ELR (cell line): ENCODE data around the gene IFNA14.
A peak's percentile ranks its signal among the peaks of the same experiment; 100 is the strongest.
"Not testable (repeated sequence)": the region's sequence is repeated elsewhere in the genome, so short reads cannot be mapped to it uniquely, and the experiment has no call there.

ENCODE experiments used
- DNase-seq: peaks from one replicate; pipeline ENCODE4 v3.0.0-alpha.2; 2015; ENCODE audit warnings: low read depth

IFNA14 gene

DNA sequence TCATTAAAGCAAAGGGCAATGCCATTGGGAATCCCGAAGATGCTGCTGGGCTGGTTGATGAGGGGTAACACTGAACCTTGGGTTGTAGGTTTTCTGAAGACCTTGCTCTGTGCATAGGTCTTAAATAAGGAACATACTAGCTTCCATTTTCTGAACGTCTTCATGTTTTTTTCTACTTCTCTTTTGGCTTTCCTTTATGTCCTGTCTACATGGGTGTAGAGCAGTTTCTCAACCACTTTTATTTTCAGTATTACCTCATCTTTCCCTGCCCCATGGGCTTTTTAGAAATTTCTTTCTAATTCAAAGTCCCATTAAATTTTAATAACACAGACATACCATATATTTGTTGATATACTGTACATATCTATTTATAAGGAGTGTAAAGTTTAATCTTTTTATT, at the start of gene IFNA14:
TSS of gene IFNA14 (minus strand) at position 95 of the 400 bp plus-strand sequence. CDS start at position 25, 70 bp downstream.
- no peak for DNase-seq

DNA sequence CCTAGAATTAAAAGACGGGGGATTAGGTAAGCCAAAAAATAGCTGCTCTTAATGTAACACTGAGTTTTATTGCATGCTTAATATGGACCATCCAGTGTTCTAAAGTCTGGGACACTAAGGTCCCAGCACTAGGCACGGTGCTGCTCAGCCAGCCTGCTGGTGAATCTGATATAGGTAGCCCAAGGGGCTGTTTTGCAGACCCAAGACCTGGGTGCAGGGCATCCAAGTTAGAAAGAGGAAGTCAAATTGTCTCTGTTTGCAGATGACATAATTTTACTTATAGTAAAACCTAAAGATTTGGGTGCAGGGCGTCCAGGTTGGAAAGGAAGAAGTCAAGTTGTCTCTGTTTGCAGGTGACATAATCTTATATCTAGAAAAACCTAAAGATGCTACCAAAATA, 47.5 kb upstream of the IFNA14 start:
- no peak for DNase-seq

DNA sequence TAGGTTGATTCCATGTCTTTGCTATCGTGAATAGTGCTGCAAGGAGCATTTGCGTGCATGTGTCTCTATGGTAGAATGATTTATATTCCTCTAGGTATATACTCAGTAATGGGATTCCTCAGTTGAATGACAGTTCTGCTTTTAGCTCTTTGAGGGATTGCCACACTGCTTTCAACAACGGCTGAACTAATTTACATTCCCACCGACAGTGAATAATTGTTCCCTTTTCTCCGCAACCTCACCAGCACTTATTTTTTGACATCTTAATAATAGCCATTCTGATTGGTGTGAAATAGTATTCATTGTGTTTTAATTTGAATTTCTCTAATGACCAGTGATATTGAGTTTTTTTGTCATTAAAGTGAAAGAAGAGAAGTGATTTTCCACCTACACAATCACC, 46.9 kb upstream of the IFNA14 start:
- DNase-seq: no peak

- DNase-seq: no peak
These were observed 46.3 kb upstream of the IFNA14 start for GRCh38 chr9:21286099-21286498.

- DNase-seq: no peak
These were observed 41.5 kb upstream of the IFNA14 start for GRCh38 chr9:21281275-21281674.

GRCh38 chr9:21268347-21268657, 28.5 kb upstream of the IFNA14 start:
- no peak for DNase-seq

- DNase-seq: no peak
These were observed 27.9 kb upstream of the IFNA14 start for GRCh38 chr9:21267485-21268346.

- DNase-seq: no peak
These were observed 27.1 kb upstream of the IFNA14 start for GRCh38 chr9:21266733-21267484.

GRCh38 chr9:21265421-21266189, 25.8 kb upstream of the IFNA14 start:
- DNase-seq: no peak

GRCh38 chr9:21255538-21256212, 15.9 kb upstream of the IFNA14 start:
- DNase-seq: no peak

- peak; percentile 54 for DNase-seq
These were observed 13.1 kb upstream of the IFNA14 start for GRCh38 chr9:21252721-21253547.

DNA sequence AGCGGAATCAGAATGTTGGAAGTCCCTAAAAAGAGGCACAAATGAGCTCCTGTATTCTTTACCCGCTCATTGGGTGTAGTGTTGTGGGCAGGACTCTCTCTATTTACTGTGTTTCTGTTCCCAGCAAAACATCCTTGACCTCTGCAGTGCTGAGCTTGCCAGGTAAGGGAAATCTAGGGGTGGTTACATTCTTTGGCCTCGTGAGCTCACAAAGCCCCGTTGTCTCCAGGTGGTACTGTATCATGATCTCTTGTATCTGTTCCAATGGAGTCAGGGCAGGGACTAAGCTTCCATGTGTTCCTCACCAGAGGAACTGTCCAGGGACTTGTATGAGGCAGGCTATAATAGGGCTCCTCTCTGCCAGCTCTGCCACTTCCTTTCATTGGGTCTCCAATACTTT, 11.8 kb upstream of the IFNA14 start:
- DNase-seq: no peak

- DNase-seq: no peak
These were observed 11.4 kb upstream of the IFNA14 start for GRCh38 chr9:21251190-21251589.

DNA sequence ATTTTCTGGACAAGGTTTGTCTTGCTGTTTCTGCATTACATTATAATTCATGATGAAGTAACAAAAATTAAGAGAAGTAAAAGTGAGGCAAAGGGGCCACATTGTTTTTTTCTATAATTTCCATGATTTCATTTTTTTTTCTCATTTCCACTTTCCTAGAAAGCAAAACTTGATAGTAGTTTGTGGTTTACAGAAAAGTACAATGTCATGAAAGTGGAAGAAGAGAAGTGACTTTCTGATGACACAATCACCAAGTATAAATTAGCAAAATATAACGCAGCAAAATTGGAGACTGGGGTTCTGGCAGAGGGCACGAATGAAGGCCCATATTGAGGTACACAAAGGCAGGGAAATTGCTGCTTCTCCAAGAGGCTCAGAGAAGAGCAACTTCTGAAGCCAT, 5.0 kb upstream of the IFNA14 start:
- no peak for DNase-seq

DNA sequence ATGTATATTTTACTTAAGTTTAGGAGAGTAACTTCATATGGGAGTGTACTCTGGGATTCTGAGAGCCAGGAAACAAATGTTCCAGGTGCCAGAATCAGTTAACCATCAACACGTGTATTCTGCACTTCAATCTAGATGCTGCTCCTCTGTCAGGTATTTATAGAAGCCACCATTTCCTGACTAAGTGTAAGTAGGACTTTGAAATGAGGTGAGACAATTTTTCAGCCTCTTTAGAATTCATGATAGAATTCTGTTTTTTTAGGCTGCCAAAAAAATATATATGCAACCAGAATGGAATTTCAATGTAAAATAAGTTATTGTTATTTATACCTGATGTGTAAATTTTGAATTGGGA, 3.5 kb downstream of the IFNA14 start:
- DNase-seq: not testable (repeated sequence)

DNA sequence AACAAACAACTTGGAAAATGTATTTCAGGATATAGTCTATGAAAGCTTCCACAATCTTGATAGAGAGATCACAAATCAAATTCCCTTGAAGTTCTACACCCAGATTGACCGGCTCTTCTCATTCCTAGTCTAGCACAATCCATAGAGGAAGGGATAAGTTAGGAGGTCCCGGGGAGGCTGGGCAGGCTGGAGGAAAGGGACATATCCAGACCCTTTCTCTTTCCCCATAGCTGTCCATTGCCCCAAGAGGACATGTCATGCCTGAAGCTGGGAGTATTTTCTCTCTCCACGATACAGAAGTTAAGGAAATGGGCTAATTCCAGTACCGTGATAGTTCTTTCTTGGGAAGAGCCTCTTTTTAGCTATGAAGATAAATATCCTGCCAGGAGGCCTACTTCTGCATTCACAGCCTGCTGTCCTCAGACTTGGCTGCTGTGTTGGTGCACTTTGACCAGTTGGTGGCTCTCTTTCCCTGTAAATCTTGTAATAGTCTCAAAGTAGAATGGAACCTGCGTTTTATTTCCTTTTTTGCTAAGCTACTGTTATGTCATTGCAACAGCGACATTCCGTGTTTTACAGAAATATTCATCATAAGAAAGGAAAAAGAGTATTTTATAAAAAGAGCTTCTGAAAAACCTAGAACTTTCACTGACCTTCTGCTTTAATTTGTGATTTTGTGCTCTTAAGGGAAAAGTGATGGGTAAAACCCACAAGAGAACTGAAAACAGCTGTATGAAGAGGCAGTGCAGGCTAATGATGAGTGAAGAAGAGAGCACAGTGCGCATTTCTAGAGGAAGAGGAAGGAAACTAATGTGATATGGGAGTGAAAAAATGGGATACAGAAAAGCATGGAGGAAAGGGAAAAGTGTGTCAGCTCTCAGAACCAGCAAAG, 4.1 kb downstream of the IFNA14 start:
- peak; percentile 65 for DNase-seq

GRCh38 chr9:21234153-21234687, 5.6 kb downstream of the IFNA14 start:
- no peak for DNase-seq

DNA sequence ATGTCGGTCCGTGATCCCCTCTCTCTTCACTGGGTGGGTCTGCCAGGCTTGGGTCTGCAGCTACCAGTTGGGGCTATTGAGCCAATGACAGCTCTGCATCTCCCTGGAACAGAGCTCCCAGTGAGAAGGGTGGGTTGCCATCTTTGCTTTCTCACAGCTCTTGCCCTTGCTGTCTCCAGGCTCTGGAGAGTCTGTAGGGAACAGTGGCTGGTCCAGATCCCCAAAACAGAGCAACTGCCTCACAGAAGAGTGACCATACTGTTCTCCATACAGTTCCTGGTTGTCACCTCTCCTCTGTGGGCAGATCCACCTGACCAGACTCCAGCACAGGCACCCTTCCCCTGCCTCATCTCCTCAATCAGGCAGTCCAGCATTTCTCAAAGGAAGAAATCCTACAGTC, 6.5 kb downstream of the IFNA14 start:
- no peak for DNase-seq

DNA sequence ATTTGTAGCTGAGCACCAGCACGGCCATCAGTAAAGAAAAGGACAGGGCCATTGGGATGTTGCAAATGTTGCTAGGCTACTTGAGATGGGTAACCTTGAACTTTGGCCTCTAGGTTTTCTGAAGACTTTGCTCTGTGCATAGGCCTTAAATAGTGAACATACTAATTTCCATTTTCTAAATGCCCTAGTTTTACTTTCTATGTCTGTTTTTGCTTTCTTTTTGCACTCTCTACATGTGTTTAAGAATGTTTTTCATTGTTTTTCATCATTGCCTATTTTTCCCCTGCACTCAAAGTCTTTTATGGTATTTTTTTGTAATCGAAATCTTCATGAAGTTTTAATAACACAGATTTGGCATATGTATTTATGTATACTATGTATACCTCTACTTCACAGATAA, 11.7 kb downstream of the IFNA14 start, which contains the start of gene IFNA17:
TSS of gene IFNA17 (minus strand) at position 101 of the 400 bp plus-strand sequence. CDS start at position 52, 49 bp downstream.
- no peak for DNase-seq

- DNase-seq: not testable (repeated sequence)
These were observed 22.6 kb downstream of the IFNA14 start, which contains the start of gene IFNA16 for GRCh38 chr9:21217211-21217610. Gene IFNA16, minus strand, starts transcription at chr9:21217311. Its CDS starts 6 bp downstream, at chr9:21217305.
